H9 (cell line): ENCODE measurements around the gene PRKAG3. TPM values are rescaled to one million over a fixed set of nuclear protein-coding genes. Genes with fewer than 3 reads are reported as not detected.

ENCODE experiments used
- DNase-seq: peaks from one replicate; pipeline ENCODE4 v3.0.0-alpha.2; 2017
- H2AFZ ChIP-seq: one replicate; pipeline ENCODE4 v1.6.1; 2013; ENCODE audit warnings: mild to moderate bottlenecking, low read length, control low read depth, moderate library complexity
- H2AK5ac ChIP-seq: 2 replicates; pipeline ENCODE4 v1.6.1; 2013; ENCODE audit warnings: low read length, control low read depth, mixed read lengths; ENCODE audit not compliant: insufficient read length
- H2BK120ac ChIP-seq: one replicate; pipeline ENCODE4 v1.6.1; 2013; ENCODE audit warnings: low read depth, mild to moderate bottlenecking, low read length, control low read depth, inconsistent platforms; ENCODE audit not compliant: poor library complexity, severe bottlenecking
- H2BK12ac ChIP-seq: 2 replicates; pipeline ENCODE4 v1.6.1; 2013; ENCODE audit warnings: low read length, control low read depth, mixed read lengths, low read depth; ENCODE audit not compliant: insufficient read length
- H2BK15ac ChIP-seq: 2 replicates; pipeline ENCODE4 v1.6.1; 2013; ENCODE audit warnings: low read depth, low read length, control low read depth
- H2BK20ac ChIP-seq: one replicate; pipeline ENCODE4 v1.6.1; 2013; ENCODE audit warnings: low read depth, mild to moderate bottlenecking, low read length, control low read depth, inconsistent platforms; ENCODE audit not compliant: poor library complexity, severe bottlenecking
- H2BK5ac ChIP-seq: 2 replicates; pipeline ENCODE4 v1.6.1; 2013; ENCODE audit warnings: low read length, control low read depth, mixed read lengths; ENCODE audit not compliant: insufficient read length
- H3K14ac ChIP-seq: 2 replicates; pipeline ENCODE4 v1.6.1; 2013; ENCODE audit warnings: low read length, control low read depth; ENCODE audit not compliant: insufficient read depth
- H3K18ac ChIP-seq: 2 replicates; pipeline ENCODE4 v1.6.1; 2013; ENCODE audit warnings: low read depth, mild to moderate bottlenecking, mixed read lengths, low read length, control low read depth; ENCODE audit not compliant: insufficient read length
- H3K23ac ChIP-seq: 2 replicates; pipeline ENCODE4 v1.6.1; 2013; ENCODE audit warnings: low read length, control low read depth, mixed read lengths, low read depth; ENCODE audit not compliant: insufficient read length
- H3K23me2 ChIP-seq: 2 replicates; pipeline ENCODE4 v1.6.1; 2013; ENCODE audit warnings: low read depth, mild to moderate bottlenecking, mixed read lengths, low read length, control low read depth; ENCODE audit not compliant: insufficient read length, poor library complexity, severe bottlenecking
- H3K27ac ChIP-seq: 2 replicates; pipeline ENCODE4 v1.5.1; 2013; ENCODE audit warnings: low read length, control low read depth, mixed read lengths, low read depth; ENCODE audit not compliant: insufficient read length
- H3K27me3 ChIP-seq: 2 replicates; pipeline ENCODE4 v1.6.1; 2013; ENCODE audit warnings: low read length, control low read depth, inconsistent platforms; ENCODE audit not compliant: insufficient read depth
- H3K4ac ChIP-seq: 2 replicates; pipeline ENCODE4 v1.6.1; 2013; ENCODE audit warnings: low read depth, mild to moderate bottlenecking, control low read depth, inconsistent platforms, low read length, moderate library complexity
- H3K4me1 ChIP-seq: 2 replicates; pipeline ENCODE4 v1.6.1; 2013; ENCODE audit warnings: low read length, control low read depth, inconsistent platforms; ENCODE audit not compliant: insufficient read depth
- H3K4me2 ChIP-seq: 2 replicates; pipeline ENCODE4 v1.6.1; 2013; ENCODE audit warnings: low read length, control low read depth, mixed read lengths; ENCODE audit not compliant: insufficient read length, insufficient read depth
- H3K56ac ChIP-seq: 2 replicates; pipeline ENCODE4 v1.6.1; 2013; ENCODE audit warnings: low read depth, mild to moderate bottlenecking, mixed read lengths, low read length, control low read depth; ENCODE audit not compliant: insufficient read length
- H3K79me1 ChIP-seq: 2 replicates; pipeline ENCODE4 v1.6.1; 2013; ENCODE audit warnings: low read depth, mild to moderate bottlenecking, moderate library complexity, low read length, control low read depth, inconsistent platforms; ENCODE audit not compliant: insufficient read depth, poor library complexity, severe bottlenecking
- H3K79me2 ChIP-seq: 2 replicates; pipeline ENCODE4 v1.6.1; 2013; ENCODE audit warnings: low read length, control low read depth, inconsistent platforms; ENCODE audit not compliant: insufficient read depth
- H3K9ac ChIP-seq: 2 replicates; pipeline ENCODE4 v1.6.1; 2013; ENCODE audit warnings: low read length, control low read depth, mixed read lengths; ENCODE audit not compliant: insufficient read length; ENCODE audit errors: extremely low read depth
- H3K9me3 ChIP-seq: one replicate; pipeline ENCODE4 v1.6.1; 2013; ENCODE audit warnings: low read depth, low read length, inconsistent platforms; ENCODE audit not compliant: control insufficient read depth
- H3T11ph ChIP-seq: one replicate; pipeline ENCODE4 v1.6.1; 2013; ENCODE audit warnings: mild to moderate bottlenecking, low read length, control low read depth, inconsistent platforms
- H4K20me1 ChIP-seq: one replicate; pipeline ENCODE4 v1.6.1; 2013; ENCODE audit not compliant: control insufficient read depth, insufficient read length, insufficient read depth
- H4K5ac ChIP-seq: 2 replicates; pipeline ENCODE4 v1.6.1; 2013; ENCODE audit warnings: low read depth, mild to moderate bottlenecking, mixed read lengths, low read length, control low read depth; ENCODE audit not compliant: insufficient read length
- H4K8ac ChIP-seq: replicated peaks from 2 replicates; pipeline ENCODE4 v1.6.1; 2013; ENCODE audit warnings: low read length, control low read depth, mixed read lengths, low read depth; ENCODE audit not compliant: insufficient read length
- H4K91ac ChIP-seq: 2 replicates; pipeline ENCODE4 v1.6.1; 2013; ENCODE audit warnings: low read depth, mild to moderate bottlenecking, moderate library complexity, mixed read lengths, low read length, control low read depth; ENCODE audit not compliant: insufficient read length
- H3K27ac Mint-ChIP-seq, 3 experiments: 2 replicates in 2 of 3; 3 replicates in 1 of 3; pipeline ENCODE4 v1.8.0; 2020 to 2021; ENCODE audit warnings: mixed read lengths in 3 of 3, mild to moderate bottlenecking in 1 of 3, moderate library complexity in 1 of 3
- H3K27me3 Mint-ChIP-seq: 2 replicates; pipeline ENCODE4 v1.8.0; 2021; ENCODE audit warnings: low read depth, mild to moderate bottlenecking, moderate library complexity, mixed read lengths
- H3K36me3 Mint-ChIP-seq, 3 experiments: 2 replicates in 2 of 3; 3 replicates in 1 of 3; pipeline ENCODE4 v1.8.0; 2020 to 2021; ENCODE audit warnings: low read depth in 3 of 3, mixed read lengths in 3 of 3; ENCODE audit not compliant: insufficient read depth in 1 of 3
- H3K4me1 Mint-ChIP-seq, 2 experiments: 2 replicates each; pipeline ENCODE4 v1.8.0; 2020; ENCODE audit warnings: mixed read lengths in 2 of 2
- H3K4me3 Mint-ChIP-seq, 2 experiments: 2 replicates in 1 of 2; 3 replicates in 1 of 2; pipeline ENCODE4 v1.8.0; 2020 to 2021; ENCODE audit warnings: mild to moderate bottlenecking in 2 of 2, mixed read lengths in 2 of 2, moderate library complexity in 1 of 2
- H3K9me3 Mint-ChIP-seq, 2 experiments: 2 replicates in 1 of 2; 3 replicates in 1 of 2; pipeline ENCODE4 v1.8.0; 2020; ENCODE audit warnings: mild to moderate bottlenecking in 2 of 2, mixed read lengths in 2 of 2, moderate library complexity in 1 of 2
- CTCF ChIP-seq: fragments of 200-600 bp; sonication (generic); conservative IDR thresholded peaks from 3 replicates; pipeline ENCODE4 v1.8.0; 2021; ENCODE audit warnings: antibody characterized with exemption, mild to moderate bottlenecking
- WGBS: extraction: QIAGEN DNeasy Blood & Tissue Kit; methylation state at CpG from one replicate; pipeline ENCODE4 v1.1.7; 2013; ENCODE audit warnings: missing lambda C conversion rate, low lambda C conversion rate, mixed read lengths; ENCODE audit not compliant: insufficient read length; ENCODE audit errors: extremely low coverage; 5-methylcytosine and 5-hydroxymethylcytosine counted together
- total RNA-seq: library from RNA; stranded (reverse); gene quantifications from 2 replicates; pipeline ENCODE4 v1.2.1, GENCODE V29; 2021

PRKAG3 gene
- total RNA-seq, 1 experiment from 2014 or later = not detected

GRCh38 chr2:218869064-218869463, 37.5 kb upstream of the PRKAG3 start:
- H3K4me1 ChIP-seq = no peaks in the 10 kb centered on the region
- H3K14ac ChIP-seq = no peak overlapping the region
- H2AK5ac ChIP-seq = no peak overlapping the region
- no peak overlapping the region for H3K27ac ChIP-seq
- peaks cover 78% of the 10 kb centered on the region for H3K27me3 ChIP-seq
- H3K9me3 ChIP-seq = no peaks in the 10 kb centered on the region
- no peaks in the 10 kb centered on the region for H3K79me2 ChIP-seq
- H4K20me1 ChIP-seq = no peaks in the 10 kb centered on the region
- no peak overlapping the region for H3K4me3 Mint-ChIP-seq
- H2BK5ac ChIP-seq = no peak overlapping the region
- no peak overlapping the region for H2BK12ac ChIP-seq
- no peak overlapping the region for H2BK20ac ChIP-seq
- no peak overlapping the region for H2BK120ac ChIP-seq
- no peak overlapping the region for H4K91ac ChIP-seq
- H3K4ac ChIP-seq = no peak overlapping the region
- no peaks in the 10 kb centered on the region for H3K79me1 ChIP-seq
- H3K9ac ChIP-seq = no peak overlapping the region
- no peak overlapping the region for H3K4me2 ChIP-seq
- no peak overlapping the region for H3K56ac ChIP-seq
- H3K27ac Mint-ChIP-seq = no peak overlapping the region
- no peak overlapping the region for H3T11ph ChIP-seq
- peaks cover 2% of the 10 kb centered on the region for H3K23me2 ChIP-seq
- no peak overlapping the region for H3K18ac ChIP-seq
- H2BK15ac ChIP-seq = no peak overlapping the region
- peaks cover 9 to 18% of the 10 kb centered on the region in 2 experiments for H3K4me1 Mint-ChIP-seq
- H3K23ac ChIP-seq = no peak overlapping the region
- H2AFZ ChIP-seq = no peak overlapping the region
- no peak overlapping the region for H4K8ac ChIP-seq
- peaks cover 2 to 3% of the 10 kb centered on the region in 2 experiments; a peak in 4 of 5 replicates for H3K9me3 Mint-ChIP-seq
- H4K5ac ChIP-seq = no peak overlapping the region
- no peaks in the 10 kb centered on the region; a peak in 1 of 7 replicates for H3K36me3 Mint-ChIP-seq
- peaks cover 95% of the 10 kb centered on the region for H3K27me3 Mint-ChIP-seq
- DNase-seq = no peak
- no peak for TF ChIP-seq CTCF
- no CpG with 5 or more reads among the region's 9 CpGs for WGBS
